ENCODE results near the gene TBC1D12.
"Not testable (repeated sequence)": the region's sequence is repeated elsewhere in the genome, so short reads cannot be mapped to it uniquely, and the experiment has no call there.

Gene TBC1D12

GRCh38 chr10:94545391-94546048 is 143.2 kb downstream of the TBC1D12 start, which contains the start of gene HELLS:
HELLS (plus strand) TSS chr10:94545788; CDS start chr10:94545922, 134 bp downstream.
- Histone ChIP-seq H3K4me1 (ENCODE audit: control insufficient read depth, insufficient read depth, low read length, poor library complexity, severe bottlenecking) (peaks cover 11% of the 10 kb centered on the region), H3K36me3 (ENCODE audit: control insufficient read depth, insufficient read depth, low read length) (peaks cover 7% of the 10 kb centered on the region), H3K9me3 (ENCODE audit: control insufficient read depth, low read length) (no peaks in the 10 kb centered on the region), H3K27ac (ENCODE audit: low read depth, low read length, severe bottlenecking) (peak within 1 kb of the TSS; percentile 92), H3K4me3 (ENCODE audit: extremely low read depth, insufficient read depth, low read length, poor library complexity, severe bottlenecking) (peak within 1 kb of the TSS; percentile 95)
- WGBS, 2 experiments (ENCODE audit: insufficient coverage in 2 of 2): 0% methylated on average over 36 to 37 of the region's 48 CpGs

GRCh38 chr10:94546049-94546900 is 143.9 kb downstream of the TBC1D12 start:
- H3K4me3 ChIP-seq (ENCODE audit: extremely low read depth, insufficient read depth, low read length, poor library complexity, severe bottlenecking): peak overlapping the region; percentile 95
- H3K27ac ChIP-seq (ENCODE audit: low read depth, low read length, severe bottlenecking): peak overlapping the region; percentile 62
- H3K4me1 ChIP-seq (ENCODE audit: control insufficient read depth, insufficient read depth, low read length, poor library complexity, severe bottlenecking): peaks cover 11% of the 10 kb centered on the region
- 0% methylated on average over 17 to 22 of the region's 25 CpGs for WGBS, 2 experiments (ENCODE audit: insufficient coverage in 2 of 2)
- no peaks in the 10 kb centered on the region for H3K9me3 ChIP-seq (ENCODE audit: control insufficient read depth, low read length)
- H3K36me3 ChIP-seq (ENCODE audit: control insufficient read depth, insufficient read depth, low read length): peaks cover 9% of the 10 kb centered on the region

- Histone ChIP-seq H3K27ac (ENCODE audit: low read depth, low read length, severe bottlenecking) (no peak overlapping the region), H3K4me1 (ENCODE audit: control insufficient read depth, insufficient read depth, low read length, poor library complexity, severe bottlenecking) (peaks cover 11% of the 10 kb centered on the region), H3K9me3 (ENCODE audit: control insufficient read depth, low read length) (no peaks in the 10 kb centered on the region), H3K4me3 (ENCODE audit: extremely low read depth, insufficient read depth, low read length, poor library complexity, severe bottlenecking) (peak overlapping the region; percentile 95), H3K36me3 (ENCODE audit: control insufficient read depth, insufficient read depth, low read length) (peaks cover 14% of the 10 kb centered on the region)
- no CpG with 5 or more reads among the region's 1 CpG for WGBS, 2 experiments (ENCODE audit: insufficient coverage in 2 of 2)
Measured at GRCh38 chr10:94546901-94547185, 144.5 kb downstream of the TBC1D12 start.

GRCh38 chr10:94549221-94549620 is 146.9 kb downstream of the TBC1D12 start:
- peaks cover 23% of the 10 kb centered on the region for H3K36me3 ChIP-seq (ENCODE audit: control insufficient read depth, insufficient read depth, low read length)
- peaks cover 11% of the 10 kb centered on the region for H3K4me1 ChIP-seq (ENCODE audit: control insufficient read depth, insufficient read depth, low read length, poor library complexity, severe bottlenecking)
- H3K4me3 ChIP-seq (ENCODE audit: extremely low read depth, insufficient read depth, low read length, poor library complexity, severe bottlenecking): no peak overlapping the region
- no peak overlapping the region for H3K27ac ChIP-seq (ENCODE audit: low read depth, low read length, severe bottlenecking)
- H3K9me3 ChIP-seq (ENCODE audit: control insufficient read depth, low read length): no peaks in the 10 kb centered on the region

- WGBS, 2 experiments (ENCODE audit: insufficient coverage in 2 of 2): 83 to 96% methylated on average over 3 to 4 of the region's 13 CpGs
- H3K4me1 ChIP-seq (ENCODE audit: control insufficient read depth, insufficient read depth, low read length, poor library complexity, severe bottlenecking); H3K9me3 ChIP-seq (ENCODE audit: control insufficient read depth, low read length); H3K4me3 ChIP-seq (ENCODE audit: extremely low read depth, insufficient read depth, low read length, poor library complexity, severe bottlenecking); H3K27ac ChIP-seq (ENCODE audit: low read depth, low read length, severe bottlenecking): not testable (repeated sequence)
- H3K36me3 ChIP-seq (ENCODE audit: control insufficient read depth, insufficient read depth, low read length): peaks cover 60% of the 10 kb centered on the region
Measured at GRCh38 chr10:94567714-94568307, 165.5 kb downstream of the TBC1D12 start.

GRCh38 chr10:94571081-94571480 is 168.7 kb downstream of the TBC1D12 start:
- H3K27ac ChIP-seq (ENCODE audit: low read depth, low read length, severe bottlenecking): no peak overlapping the region
- peaks cover 55% of the 10 kb centered on the region for H3K36me3 ChIP-seq (ENCODE audit: control insufficient read depth, insufficient read depth, low read length)
- H3K9me3 ChIP-seq (ENCODE audit: control insufficient read depth, low read length): no peaks in the 10 kb centered on the region
- no peak overlapping the region for H3K4me3 ChIP-seq (ENCODE audit: extremely low read depth, insufficient read depth, low read length, poor library complexity, severe bottlenecking)
- peaks cover 4% of the 10 kb centered on the region for H3K4me1 ChIP-seq (ENCODE audit: control insufficient read depth, insufficient read depth, low read length, poor library complexity, severe bottlenecking)

GRCh38 chr10:94571528-94571927 is 169.2 kb downstream of the TBC1D12 start:
- Histone ChIP-seq H3K36me3 (ENCODE audit: control insufficient read depth, insufficient read depth, low read length) (peaks cover 54% of the 10 kb centered on the region), H3K4me1 (ENCODE audit: control insufficient read depth, insufficient read depth, low read length, poor library complexity, severe bottlenecking) (peaks cover 4% of the 10 kb centered on the region), H3K9me3 (ENCODE audit: control insufficient read depth, low read length) (no peaks in the 10 kb centered on the region), H3K27ac (ENCODE audit: low read depth, low read length, severe bottlenecking) (no peak overlapping the region), H3K4me3 (ENCODE audit: extremely low read depth, insufficient read depth, low read length, poor library complexity, severe bottlenecking) (no peak overlapping the region)
- WGBS, 2 experiments (ENCODE audit: insufficient coverage in 2 of 2): 100% methylated on average over 2 of the region's 3 CpGs

GRCh38 chr10:94578790-94579189 is 176.4 kb downstream of the TBC1D12 start:
- no peak overlapping the region for H3K27ac ChIP-seq (ENCODE audit: low read depth, low read length, severe bottlenecking)
- no peak overlapping the region for H3K4me3 ChIP-seq (ENCODE audit: extremely low read depth, insufficient read depth, low read length, poor library complexity, severe bottlenecking)
- H3K4me1 ChIP-seq (ENCODE audit: control insufficient read depth, insufficient read depth, low read length, poor library complexity, severe bottlenecking): no peaks in the 10 kb centered on the region
- no peaks in the 10 kb centered on the region for H3K9me3 ChIP-seq (ENCODE audit: control insufficient read depth, low read length)
- 84% methylated on average over 3 of the region's 4 CpGs; no CpG with 5 or more reads in 1 of the 2 experiments for WGBS, 2 experiments (ENCODE audit: insufficient coverage in 2 of 2)
- peaks cover 53% of the 10 kb centered on the region for H3K36me3 ChIP-seq (ENCODE audit: control insufficient read depth, insufficient read depth, low read length)

GRCh38 chr10:94583124-94583523 is 180.8 kb downstream of the TBC1D12 start:
- no peak overlapping the region for H3K4me3 ChIP-seq (ENCODE audit: extremely low read depth, insufficient read depth, low read length, poor library complexity, severe bottlenecking)
- H3K9me3 ChIP-seq (ENCODE audit: control insufficient read depth, low read length): no peaks in the 10 kb centered on the region
- no peak overlapping the region for H3K27ac ChIP-seq (ENCODE audit: low read depth, low read length, severe bottlenecking)
- H3K4me1 ChIP-seq (ENCODE audit: control insufficient read depth, insufficient read depth, low read length, poor library complexity, severe bottlenecking): no peaks in the 10 kb centered on the region
- H3K36me3 ChIP-seq (ENCODE audit: control insufficient read depth, insufficient read depth, low read length): peaks cover 46% of the 10 kb centered on the region

Measured in mesodermal cell (in vitro differentiated cells).